DND-41 (cell line): ENCODE data around the gene CASTOR1.

Experiments
- EZH2 ChIP-seq: IDR thresholded peaks from 3 replicates; pipeline ENCODE4 v1.6.1; 2012; ENCODE audit warnings: borderline replicate concordance, low read depth, mild to moderate bottlenecking, moderate library complexity, low read length, inconsistent platforms; ENCODE audit not compliant: severe bottlenecking
- TF ChIP-seq, protein P1 (sequence below): IDR thresholded peaks from 2 replicates; pipeline ENCODE4 v1.5.1; 2012; ENCODE audit warnings: borderline replicate concordance, low read length, moderate library complexity, mild to moderate bottlenecking; ENCODE audit not compliant: poor library complexity, severe bottlenecking; ENCODE audit errors: extremely low read depth

DNA sequence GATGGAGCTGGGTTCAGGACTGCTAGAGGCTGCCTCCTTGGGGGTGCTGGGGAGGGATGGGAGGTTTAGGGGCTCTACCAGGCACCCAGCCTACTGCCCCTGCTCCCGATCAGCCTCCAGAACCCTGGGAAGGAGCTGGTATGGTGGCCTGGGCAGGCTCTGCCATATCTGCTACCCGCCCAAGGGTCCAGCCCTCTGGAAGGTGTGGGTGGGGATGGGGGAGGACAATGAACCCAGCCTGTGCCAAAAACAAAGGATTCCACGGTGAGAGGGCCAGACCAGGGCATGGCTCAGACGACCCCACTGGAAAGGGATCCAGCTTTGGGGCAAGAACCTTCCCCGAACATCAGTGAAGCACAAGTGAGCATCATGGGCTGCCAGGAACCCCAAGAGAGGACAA, 3.0 kb downstream of the CASTOR1 start:
- TF ChIP-seq, protein P1, sequence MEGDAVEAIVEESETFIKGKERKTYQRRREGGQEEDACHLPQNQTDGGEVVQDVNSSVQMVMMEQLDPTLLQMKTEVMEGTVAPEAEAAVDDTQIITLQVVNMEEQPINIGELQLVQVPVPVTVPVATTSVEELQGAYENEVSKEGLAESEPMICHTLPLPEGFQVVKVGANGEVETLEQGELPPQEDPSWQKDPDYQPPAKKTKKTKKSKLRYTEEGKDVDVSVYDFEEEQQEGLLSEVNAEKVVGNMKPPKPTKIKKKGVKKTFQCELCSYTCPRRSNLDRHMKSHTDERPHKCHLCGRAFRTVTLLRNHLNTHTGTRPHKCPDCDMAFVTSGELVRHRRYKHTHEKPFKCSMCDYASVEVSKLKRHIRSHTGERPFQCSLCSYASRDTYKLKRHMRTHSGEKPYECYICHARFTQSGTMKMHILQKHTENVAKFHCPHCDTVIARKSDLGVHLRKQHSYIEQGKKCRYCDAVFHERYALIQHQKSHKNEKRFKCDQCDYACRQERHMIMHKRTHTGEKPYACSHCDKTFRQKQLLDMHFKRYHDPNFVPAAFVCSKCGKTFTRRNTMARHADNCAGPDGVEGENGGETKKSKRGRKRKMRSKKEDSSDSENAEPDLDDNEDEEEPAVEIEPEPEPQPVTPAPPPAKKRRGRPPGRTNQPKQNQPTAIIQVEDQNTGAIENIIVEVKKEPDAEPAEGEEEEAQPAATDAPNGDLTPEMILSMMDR: no peak
- TF ChIP-seq EZH2: no peak
